HT1080 (cell line): ENCODE results near the gene DNAH11. TPM values are rescaled to one million over a fixed set of nuclear protein-coding genes. Genes with fewer than 3 reads are reported as not detected.

Source experiments
- DNase-seq: peaks from one replicate; pipeline ENCODE4 v3.0.0-alpha.2; 2015; ENCODE audit warnings: low read depth
- total RNA-seq: library from RNA; depleted of rRNA; stranded (reverse); fragments of >200 nt; shearing (Covaris generic); gene quantifications from 2 replicates; pipeline ENCODE4 v1.2.3, GENCODE V29; 2014

Gene DNAH11
- total RNA-seq, 1 experiment from 2014 or later, result 7.5 TPM

DNA sequence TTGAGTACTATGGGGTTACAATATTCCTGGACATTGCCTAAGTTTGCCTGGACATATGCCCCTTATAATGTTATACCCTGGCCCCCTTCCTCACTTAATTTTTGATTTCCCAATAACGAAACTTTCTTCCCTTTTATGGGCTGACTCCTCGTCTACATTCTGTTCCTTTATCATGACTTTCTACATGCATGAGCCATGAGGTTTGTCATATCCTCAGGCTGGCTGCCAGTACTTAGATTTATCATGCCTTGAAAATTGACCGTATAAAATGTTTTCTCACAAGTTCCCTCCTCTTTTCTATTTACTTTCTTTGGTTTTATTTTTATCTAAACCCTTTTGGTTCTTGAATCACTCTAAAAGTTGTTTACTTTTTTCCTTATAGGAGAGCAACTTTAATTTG is 4.7 kb downstream of the DNAH11 start:
- no peak for DNase-seq

GRCh38 chr7:21548491-21548890 is 5.7 kb downstream of the DNAH11 start:
- DNase-seq, result no peak

DNA sequence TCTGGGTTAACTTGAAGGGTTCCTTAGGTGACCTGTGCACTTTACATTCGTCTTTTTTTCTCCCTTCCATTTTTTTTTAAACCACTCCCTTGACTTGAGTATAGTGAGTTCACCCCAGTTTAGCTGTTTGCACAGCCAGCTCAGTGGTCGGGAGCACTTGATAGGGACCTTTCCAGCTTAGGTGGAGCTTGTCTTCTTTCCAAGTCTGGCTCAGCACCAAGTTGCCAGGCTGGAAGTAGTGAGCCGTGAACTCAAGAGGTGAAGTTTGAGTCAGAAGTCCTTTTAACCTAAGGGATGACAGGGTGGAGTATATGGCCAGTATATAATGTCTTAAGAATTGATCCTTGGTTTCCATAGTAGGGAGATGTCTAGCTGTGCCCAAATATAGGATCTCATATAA is 7.2 kb downstream of the DNAH11 start:
- DNase-seq, result no peak

DNA sequence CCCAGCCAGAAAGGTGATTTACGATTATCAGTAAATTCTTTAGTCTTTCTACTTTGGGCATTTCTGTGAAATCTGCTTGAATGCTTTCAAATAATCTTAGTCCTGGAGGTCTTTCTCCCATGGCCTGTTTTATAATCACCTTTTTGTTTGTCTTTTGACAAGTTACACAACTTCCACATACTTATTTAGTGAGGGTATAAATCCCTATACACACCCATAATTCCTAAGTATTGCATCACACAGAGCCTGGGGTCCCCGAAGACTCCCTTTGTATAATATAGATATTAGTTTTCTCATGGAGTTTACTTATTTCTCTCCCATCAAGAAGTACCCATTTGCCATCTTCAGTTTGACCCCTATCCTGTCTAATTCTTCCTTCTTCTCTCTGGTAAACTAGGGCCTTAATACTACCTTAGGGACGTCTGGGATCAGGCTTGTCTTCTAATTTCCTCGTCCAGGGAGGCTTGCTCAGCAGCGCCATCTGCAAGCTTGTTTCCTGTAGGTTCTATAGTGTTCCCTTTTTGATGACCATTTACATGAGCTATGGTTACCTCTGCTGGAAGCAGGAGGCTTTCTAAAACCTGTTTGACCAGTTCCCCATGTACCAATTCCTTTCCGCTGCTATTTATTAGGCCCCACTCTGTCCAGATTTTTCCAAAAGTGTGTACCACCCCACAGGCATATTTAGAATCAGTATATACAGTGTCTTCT is 8.1 kb downstream of the DNAH11 start:
- no peak for DNase-seq

GRCh38 chr7:21562385-21562784 is 19.5 kb downstream of the DNAH11 start:
- DNase-seq, result no peak

- no peak for DNase-seq
Observed at GRCh38 chr7:21565614-21566013, 22.8 kb downstream of the DNAH11 start.

- no peak for DNase-seq
Observed at GRCh38 chr7:21566094-21566493, 23.3 kb downstream of the DNAH11 start.

DNA sequence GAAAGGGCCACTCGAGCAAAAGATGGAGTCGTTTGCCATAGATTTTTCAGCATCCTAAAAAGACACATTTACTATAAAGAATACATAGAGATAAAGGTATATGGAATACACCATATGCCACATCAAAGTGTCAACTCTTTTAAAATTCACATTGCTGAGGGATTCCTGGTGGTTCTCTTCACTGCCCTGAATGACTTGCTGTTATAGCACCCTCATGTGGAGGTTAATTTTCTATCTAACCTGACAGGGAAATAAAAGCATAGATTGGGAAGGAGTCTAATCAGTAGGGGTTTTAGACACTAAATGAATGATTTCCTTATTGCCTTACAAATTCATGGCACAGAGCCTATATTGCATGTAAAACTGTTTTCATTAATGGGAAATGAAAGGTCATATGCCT is 25.9 kb downstream of the DNAH11 start:
- no peak for DNase-seq

GRCh38 chr7:21572331-21573313 is 29.8 kb downstream of the DNAH11 start:
- no peak for DNase-seq

- no peak for DNase-seq
Observed at GRCh38 chr7:21579341-21580072, 36.7 kb downstream of the DNAH11 start.

DNA sequence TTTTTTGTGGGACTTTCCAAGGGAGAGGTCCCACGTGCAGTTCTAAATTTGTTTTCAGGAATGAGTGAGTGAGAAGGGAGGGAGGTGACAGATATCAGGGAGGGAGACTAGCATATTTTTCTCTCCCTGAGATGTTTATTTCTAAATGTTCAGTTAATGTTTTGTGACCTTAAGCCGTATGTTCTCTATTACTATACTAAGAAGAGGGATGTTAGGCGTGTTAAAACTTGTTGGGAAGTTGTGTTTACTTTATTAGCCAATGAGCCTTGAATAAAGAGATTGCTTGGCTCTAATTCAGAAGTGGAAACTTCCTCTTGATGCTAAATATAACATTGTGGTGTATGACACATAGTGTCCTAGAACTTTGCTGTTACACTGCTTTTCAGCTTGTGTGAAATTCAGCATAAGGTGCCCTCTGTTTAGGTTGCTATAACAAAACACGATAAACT is 37.3 kb downstream of the DNAH11 start:
- DNase-seq, result peak; percentile 64

GRCh38 chr7:21585070-21585724 is 42.4 kb downstream of the DNAH11 start:
- DNase-seq, result no peak

DNA sequence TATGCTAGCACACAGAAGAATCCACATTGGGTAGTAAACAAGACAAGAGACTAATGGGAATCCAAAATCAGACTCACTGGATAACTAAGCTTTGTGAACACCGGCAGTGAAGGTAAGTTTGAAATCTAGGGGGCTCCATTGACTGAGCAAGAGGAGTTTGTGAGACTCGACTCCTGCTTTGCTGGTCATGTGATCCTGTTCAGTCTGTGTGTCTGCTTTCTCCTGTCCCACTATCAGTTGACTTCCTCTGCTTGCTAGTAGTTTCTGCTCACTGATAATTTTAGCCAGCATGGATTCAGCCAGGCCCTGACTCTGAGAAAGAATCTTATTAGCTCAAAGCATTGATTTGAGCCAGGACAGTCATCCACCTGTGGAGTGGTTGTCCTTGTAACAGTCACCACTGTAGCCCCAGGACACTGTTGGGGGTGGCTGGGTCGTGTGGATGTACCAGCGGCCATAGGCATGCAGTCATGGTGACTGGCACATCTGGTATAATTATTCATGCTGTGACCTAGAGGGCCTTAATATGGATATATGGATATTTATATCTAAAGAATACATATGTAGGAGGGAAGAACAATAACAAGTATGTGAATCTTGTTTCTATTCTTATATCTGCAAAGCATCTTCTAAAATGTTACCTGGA is 44.4 kb downstream of the DNAH11 start:
- no peak for DNase-seq

GRCh38 chr7:21596801-21597200 is 54.0 kb downstream of the DNAH11 start:
- DNase-seq, result no peak

GRCh38 chr7:21603462-21603861 is 60.6 kb downstream of the DNAH11 start:
- no peak for DNase-seq

DNA sequence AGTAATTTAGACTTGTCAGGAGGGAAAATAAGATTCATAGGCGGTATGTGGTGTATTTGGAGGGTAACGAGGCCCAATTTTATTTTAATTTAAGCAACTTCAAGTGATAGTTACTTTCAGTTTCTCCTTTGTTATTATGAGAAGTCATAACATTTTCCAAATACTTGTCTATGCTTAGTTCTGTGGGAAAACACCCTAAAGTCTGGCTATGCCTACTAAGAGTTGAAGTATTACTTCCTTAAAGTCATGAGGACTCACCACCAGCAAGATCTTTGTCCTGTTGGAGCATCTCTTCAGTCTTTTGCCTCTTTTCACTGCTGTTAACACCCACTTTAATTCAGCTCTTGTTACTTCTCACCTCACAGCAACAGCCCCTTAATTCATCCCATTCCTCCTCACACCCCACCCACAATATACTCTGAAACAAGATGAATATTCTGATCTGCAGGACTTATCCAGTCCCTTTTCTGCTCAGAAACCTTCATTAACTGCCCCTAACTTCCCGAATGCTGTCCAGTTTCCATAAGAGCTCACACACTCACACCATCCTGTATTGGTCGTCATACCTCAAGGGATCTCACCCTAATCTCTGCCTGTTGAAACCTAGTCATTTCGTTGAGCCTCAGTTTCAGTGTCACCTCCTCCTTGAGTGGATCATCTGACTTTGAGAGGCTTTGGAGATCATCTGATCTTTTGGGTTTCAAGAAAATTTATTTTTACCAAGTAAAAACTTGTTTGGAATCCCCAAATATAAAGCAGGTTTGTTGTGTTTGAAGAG is 61.3 kb downstream of the DNAH11 start:
- no peak for DNase-seq

DNA sequence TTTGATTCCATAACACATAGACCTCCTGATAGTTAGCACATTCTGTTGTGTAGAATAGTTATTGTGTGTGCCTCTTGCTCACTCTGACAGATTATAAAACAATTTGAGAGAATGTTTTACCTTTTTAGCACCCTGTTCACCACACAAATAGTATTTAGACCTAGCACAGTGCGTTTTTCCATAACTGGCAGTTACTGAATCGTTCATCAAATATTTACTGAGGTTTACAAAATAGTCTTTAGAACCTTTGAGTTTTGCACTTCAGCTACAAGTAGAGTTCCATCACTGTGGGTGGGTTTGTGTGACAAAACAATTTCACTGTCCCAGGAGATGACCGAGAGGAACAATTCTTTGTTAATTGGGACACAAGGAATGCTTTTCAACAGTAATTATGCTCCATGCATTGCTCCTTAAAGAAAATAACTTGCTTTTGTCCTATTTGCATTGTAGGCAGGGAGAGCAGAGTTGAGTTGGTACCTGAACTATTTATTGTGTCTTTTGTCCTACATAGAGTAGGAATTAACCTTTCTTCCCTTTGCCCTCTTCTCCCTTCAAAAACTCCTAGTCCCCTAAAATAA is 62.3 kb downstream of the DNAH11 start:
- no peak for DNase-seq

- DNase-seq, result no peak
Observed at GRCh38 chr7:21608465-21608864, 65.6 kb downstream of the DNAH11 start.

GRCh38 chr7:21611129-21611528 is 68.3 kb downstream of the DNAH11 start:
- no peak for DNase-seq

DNA sequence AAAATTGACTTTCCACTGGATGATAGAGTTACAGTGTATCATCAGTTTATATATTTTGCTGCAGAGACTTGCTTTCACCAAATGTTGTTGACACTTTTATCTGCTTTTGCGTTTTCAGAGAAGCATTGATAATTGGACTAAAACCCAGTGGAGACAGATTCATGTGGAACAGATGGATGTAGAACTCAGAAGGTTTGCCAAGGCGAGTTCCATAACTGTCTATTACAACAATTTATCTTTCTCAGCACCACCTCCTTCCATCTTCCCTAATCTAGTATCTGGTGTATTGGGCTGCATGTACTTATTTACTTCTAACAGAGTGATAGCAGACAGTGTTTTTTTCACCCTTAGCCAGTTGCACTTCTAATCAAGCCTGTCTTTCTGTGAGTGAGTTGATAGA is 73.3 kb downstream of the DNAH11 start:
- no peak for DNase-seq
